Neural cell (in vitro differentiated cells): ENCODE results near the gene FBXO3. TPM values are rescaled to one million over a fixed set of nuclear protein-coding genes. Genes with fewer than 3 reads are reported as not detected.
"Not testable (repeated sequence)": the region's sequence is repeated elsewhere in the genome, so short reads cannot be mapped to it uniquely, and the experiment has no call there.

Experiments
- H2AFZ ChIP-seq: fragments of 200-600, 300-800 bp; sonication (generic), shearing (Covaris generic); 2 replicates; pipeline ENCODE4 v1.6.0; 2014; ENCODE audit warnings: low read depth, mild to moderate bottlenecking, antibody characterized with exemption, low read length, moderate library complexity
- H3F3A ChIP-seq: fragments of 200-600 bp; shearing (Covaris generic); 2 replicates; pipeline ENCODE4 v1.6.1; 2016; ENCODE audit warnings: mild to moderate bottlenecking, moderate library complexity, mixed read lengths, antibody characterized with exemption, low read length; ENCODE audit not compliant: insufficient read depth, poor library complexity, severe bottlenecking
- H3K27ac ChIP-seq: fragments of 200-600, 300-800 bp; sonication (generic), shearing (Covaris generic); 2 replicates; pipeline ENCODE4 v1.5.1; 2014; ENCODE audit warnings: mild to moderate bottlenecking, low read length, moderate library complexity
- H3K27me3 ChIP-seq: fragments of 300-800, 200-600 bp; sonication (generic), shearing (Covaris generic); 2 replicates; pipeline ENCODE4 v1.6.0; 2014; ENCODE audit warnings: mild to moderate bottlenecking, low read depth, low read length, moderate library complexity; ENCODE audit not compliant: insufficient read depth
- H3K36me3 ChIP-seq: fragments of 300-800, 200-600 bp; sonication (generic), shearing (Covaris generic); 2 replicates; pipeline ENCODE4 v1.5.1; 2014; ENCODE audit warnings: mild to moderate bottlenecking, antibody characterized with exemption, low read length, moderate library complexity; ENCODE audit not compliant: insufficient read depth
- H3K4me2 ChIP-seq: fragments of 300-800, 200-600 bp; sonication (generic), shearing (Covaris generic); 2 replicates; pipeline ENCODE4 v1.6.0; 2014; ENCODE audit warnings: mild to moderate bottlenecking, low read length
- H3K4me3 ChIP-seq: fragments of 300-800, 200-600 bp; sonication (generic), shearing (Covaris generic); 2 replicates; pipeline ENCODE4 v1.5.1; 2014; ENCODE audit warnings: mild to moderate bottlenecking, low read length, moderate library complexity
- H3K79me2 ChIP-seq: fragments of 200-600 bp; shearing (Covaris generic); replicated peaks from 2 replicates; pipeline ENCODE4 v1.6.0; 2014; ENCODE audit warnings: mild to moderate bottlenecking, low read length, moderate library complexity; ENCODE audit not compliant: insufficient read depth
- H3K9ac ChIP-seq: fragments of 300-800, 200-600 bp; sonication (generic), shearing (Covaris generic); 2 replicates; pipeline ENCODE4 v1.6.1; 2016; ENCODE audit warnings: mild to moderate bottlenecking, low read length, mixed read lengths
- H3K9me2 ChIP-seq: fragments of 200-600 bp; shearing (Covaris generic); 2 replicates; pipeline ENCODE4 v1.6.1; 2016; ENCODE audit warnings: mild to moderate bottlenecking, low read length, mixed read lengths; ENCODE audit not compliant: insufficient read depth
- H3K9me3 ChIP-seq: fragments of 200-600, 300-800 bp; sonication (generic), shearing (Covaris generic); 2 replicates; pipeline ENCODE4 v1.6.1; 2016; ENCODE audit warnings: mild to moderate bottlenecking, mixed run types, low read length, moderate library complexity, mixed read lengths
- H4K20me1 ChIP-seq: fragments of 200-600 bp; shearing (Covaris generic); 2 replicates; pipeline ENCODE4 v1.6.1; 2016; ENCODE audit warnings: mild to moderate bottlenecking, mixed run types; ENCODE audit not compliant: insufficient read depth
- CTCF ChIP-seq: fragments of 450-650 bp; IDR thresholded peaks from 2 replicates; pipeline ENCODE4 v1.5.1; 2014; ENCODE audit warnings: antibody characterized with exemption, mild to moderate bottlenecking, moderate library complexity; ENCODE audit not compliant: poor library complexity, severe bottlenecking
- EP300 ChIP-seq: fragments of 450-650 bp; conservative IDR thresholded peaks from 2 replicates; pipeline ENCODE4 v1.6.1; 2014; ENCODE audit warnings: antibody characterized with exemption, mild to moderate bottlenecking, moderate library complexity; ENCODE audit not compliant: poor library complexity, severe bottlenecking
- EZH2 ChIP-seq: fragments of 200-600, 300-800 bp; shearing (Covaris generic), sonication (generic); IDR thresholded peaks from 2 replicates; pipeline ENCODE4 v1.6.1; 2014; ENCODE audit warnings: antibody characterized with exemption, low read length, borderline replicate concordance, mild to moderate bottlenecking; ENCODE audit not compliant: insufficient read depth, poor library complexity, severe bottlenecking
- POLR2AphosphoS5 ChIP-seq: IDR thresholded peaks from 2 replicates; pipeline ENCODE4 v1.6.1; 2012
- RAD21 ChIP-seq: fragments of 450-650 bp; conservative IDR thresholded peaks from 2 replicates; pipeline ENCODE4 v1.6.1; 2014; ENCODE audit warnings: antibody characterized with exemption, mild to moderate bottlenecking, moderate library complexity
- SMC3 ChIP-seq: fragments of 450-650 bp; conservative IDR thresholded peaks from 2 replicates; pipeline ENCODE4 v1.6.1; 2014; ENCODE audit warnings: antibody characterized with exemption, mild to moderate bottlenecking, moderate library complexity; ENCODE audit not compliant: poor library complexity
- TAF1 ChIP-seq: IDR thresholded peaks from 2 replicates; pipeline ENCODE4 v1.6.1; 2012; ENCODE audit warnings: low read depth
- polyA minus RNA-seq: library from RNA; depleted of rRNA, polyadenylated mRNA; stranded (reverse); fragments of >200 nt; gene quantifications from 2 replicates; pipeline ENCODE4 v1.2.3, GENCODE V29; 2014
- polyA plus RNA-seq: library from polyadenylated mRNA; depleted of rRNA; stranded (reverse); fragments of >200 nt; gene quantifications from 2 replicates; pipeline ENCODE4 v1.2.3, GENCODE V29; 2014
- TF ChIP-seq, protein P1 (sequence below): IDR thresholded peaks from 2 replicates; pipeline ENCODE4 v1.6.1; 2012; ENCODE audit warnings: borderline replicate concordance

The FBXO3 gene, protein sequence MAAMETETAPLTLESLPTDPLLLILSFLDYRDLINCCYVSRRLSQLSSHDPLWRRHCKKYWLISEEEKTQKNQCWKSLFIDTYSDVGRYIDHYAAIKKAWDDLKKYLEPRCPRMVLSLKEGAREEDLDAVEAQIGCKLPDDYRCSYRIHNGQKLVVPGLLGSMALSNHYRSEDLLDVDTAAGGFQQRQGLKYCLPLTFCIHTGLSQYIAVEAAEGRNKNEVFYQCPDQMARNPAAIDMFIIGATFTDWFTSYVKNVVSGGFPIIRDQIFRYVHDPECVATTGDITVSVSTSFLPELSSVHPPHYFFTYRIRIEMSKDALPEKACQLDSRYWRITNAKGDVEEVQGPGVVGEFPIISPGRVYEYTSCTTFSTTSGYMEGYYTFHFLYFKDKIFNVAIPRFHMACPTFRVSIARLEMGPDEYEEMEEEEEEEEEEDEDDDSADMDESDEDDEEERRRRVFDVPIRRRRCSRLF
- 112 and 115 TPM in 2 replicates for polyA plus RNA-seq
- 101 and 123 TPM in 2 replicates for polyA minus RNA-seq

- Histone ChIP-seq H3K79me2 (peaks cover 17% of the 10 kb centered on the region), H4K20me1 (no peaks in the 10 kb centered on the region), H3K4me2 (peak within 1 kb of the TSS; percentile 90), H3K36me3 (no peaks in the 10 kb centered on the region), H3K27me3 (peaks cover 17% of the 10 kb centered on the region), H3F3A (no peaks in the 10 kb centered on the region), H3K9me2 (no peaks in the 10 kb centered on the region), H2AFZ (peak within 1 kb of the TSS; percentile 94), H3K9ac (peak within 1 kb of the TSS; percentile 86), H3K27ac (peak within 1 kb of the TSS; percentile 61), H3K4me3 (peak within 1 kb of the TSS; percentile 92), H3K9me3 (no peaks in the 10 kb centered on the region)
- peak; percentile 82 for TF ChIP-seq POLR2AphosphoS5
- TF ChIP-seq TAF1, result peak; percentile 38
- TF ChIP-seq, protein P1, sequence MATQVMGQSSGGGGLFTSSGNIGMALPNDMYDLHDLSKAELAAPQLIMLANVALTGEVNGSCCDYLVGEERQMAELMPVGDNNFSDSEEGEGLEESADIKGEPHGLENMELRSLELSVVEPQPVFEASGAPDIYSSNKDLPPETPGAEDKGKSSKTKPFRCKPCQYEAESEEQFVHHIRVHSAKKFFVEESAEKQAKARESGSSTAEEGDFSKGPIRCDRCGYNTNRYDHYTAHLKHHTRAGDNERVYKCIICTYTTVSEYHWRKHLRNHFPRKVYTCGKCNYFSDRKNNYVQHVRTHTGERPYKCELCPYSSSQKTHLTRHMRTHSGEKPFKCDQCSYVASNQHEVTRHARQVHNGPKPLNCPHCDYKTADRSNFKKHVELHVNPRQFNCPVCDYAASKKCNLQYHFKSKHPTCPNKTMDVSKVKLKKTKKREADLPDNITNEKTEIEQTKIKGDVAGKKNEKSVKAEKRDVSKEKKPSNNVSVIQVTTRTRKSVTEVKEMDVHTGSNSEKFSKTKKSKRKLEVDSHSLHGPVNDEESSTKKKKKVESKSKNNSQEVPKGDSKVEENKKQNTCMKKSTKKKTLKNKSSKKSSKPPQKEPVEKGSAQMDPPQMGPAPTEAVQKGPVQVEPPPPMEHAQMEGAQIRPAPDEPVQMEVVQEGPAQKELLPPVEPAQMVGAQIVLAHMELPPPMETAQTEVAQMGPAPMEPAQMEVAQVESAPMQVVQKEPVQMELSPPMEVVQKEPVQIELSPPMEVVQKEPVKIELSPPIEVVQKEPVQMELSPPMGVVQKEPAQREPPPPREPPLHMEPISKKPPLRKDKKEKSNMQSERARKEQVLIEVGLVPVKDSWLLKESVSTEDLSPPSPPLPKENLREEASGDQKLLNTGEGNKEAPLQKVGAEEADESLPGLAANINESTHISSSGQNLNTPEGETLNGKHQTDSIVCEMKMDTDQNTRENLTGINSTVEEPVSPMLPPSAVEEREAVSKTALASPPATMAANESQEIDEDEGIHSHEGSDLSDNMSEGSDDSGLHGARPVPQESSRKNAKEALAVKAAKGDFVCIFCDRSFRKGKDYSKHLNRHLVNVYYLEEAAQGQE, result peak; percentile 76
- no peak for TF ChIP-seq CTCF
These were observed at the start of gene FBXO3 for GRCh38 chr11:33773987-33774735. FBXO3 (minus strand) TSS chr11:33774520; CDS start chr11:33774497, 23 bp downstream.

GRCh38 chr11:33822981-33823380, 48.7 kb upstream of the FBXO3 start:
- H3K9ac ChIP-seq, H3F3A ChIP-seq, H4K20me1 ChIP-seq, H3K4me3 ChIP-seq, H3K9me3 ChIP-seq, H2AFZ ChIP-seq, H3K36me3 ChIP-seq, H3K79me2 ChIP-seq, H3K9me2 ChIP-seq, H3K27ac ChIP-seq, H3K4me2 ChIP-seq: not testable (repeated sequence)
- H3K27me3 ChIP-seq, result peaks cover 12% of the 10 kb centered on the region

DNA sequence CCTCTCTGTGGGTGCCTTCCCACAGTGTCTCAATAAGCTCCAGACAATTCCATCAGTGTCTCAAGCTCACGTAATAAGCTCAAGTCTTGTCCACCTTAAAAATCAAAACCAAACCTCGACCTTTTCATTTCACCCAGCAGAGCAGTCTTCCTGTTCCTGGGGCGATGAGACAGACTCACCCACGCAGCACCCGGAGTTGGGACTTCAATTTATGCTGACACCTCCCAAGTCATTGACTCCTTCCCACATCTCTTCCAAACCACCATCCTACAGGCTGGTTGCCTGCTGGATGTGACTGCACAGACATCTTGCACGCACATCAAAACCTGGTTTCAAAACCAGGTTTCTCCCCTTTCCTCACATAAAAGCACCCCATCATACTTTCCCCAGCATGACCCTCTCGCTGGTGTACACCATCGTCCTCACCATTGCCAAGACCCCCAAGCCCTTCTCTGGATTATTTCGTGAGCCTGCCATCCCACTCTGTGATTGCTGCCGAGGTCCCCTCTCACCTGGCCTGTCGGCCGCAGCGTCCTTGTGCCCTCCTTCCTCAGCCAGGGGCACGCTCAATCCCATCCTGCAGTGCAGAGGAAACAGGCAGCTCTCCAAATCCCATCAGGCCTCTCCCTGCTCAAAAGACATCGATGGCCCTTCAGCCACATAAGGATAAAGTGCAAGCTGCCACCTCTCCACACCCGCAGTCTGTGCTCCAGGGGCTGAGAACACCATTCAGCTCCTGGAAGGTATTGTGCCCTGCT, 45.1 kb upstream of the FBXO3 start:
- no peaks in the 10 kb centered on the region for H3K9me2 ChIP-seq
- no peaks in the 10 kb centered on the region for H4K20me1 ChIP-seq
- TF ChIP-seq EP300 (no peak), POLR2AphosphoS5 (no peak), SMC3 (no peak), CTCF (no peak), TAF1 (no peak), EZH2 (no peak), RAD21 (no peak)

More for the DNA sequence above, 45.1 kb upstream of the FBXO3 start:
- no peaks in the 10 kb centered on the region for H3F3A ChIP-seq
- no peaks in the 10 kb centered on the region for H3K36me3 ChIP-seq
- H3K9ac ChIP-seq, result no peak overlapping the region
- H3K79me2 ChIP-seq, result no peaks in the 10 kb centered on the region
- no peaks in the 10 kb centered on the region for H3K9me3 ChIP-seq
- H3K27me3 ChIP-seq, result no peaks in the 10 kb centered on the region
- H3K4me3 ChIP-seq, result no peak overlapping the region
- H2AFZ ChIP-seq, result no peak overlapping the region
- H3K27ac ChIP-seq, result no peak overlapping the region
- H3K4me2 ChIP-seq, result no peak overlapping the region
